Muscle of leg (tissue), 11 donors: ENCODE data around the gene ATP6V0A4. TPM values are rescaled to one million over a fixed set of nuclear protein-coding genes. Genes with fewer than 3 reads are reported as not detected.
"Not testable (repeated sequence)": the region's sequence is repeated elsewhere in the genome, so short reads cannot be mapped to it uniquely, and the experiment has no call there.

ENCODE experiments used
- DNase-seq: peaks from one replicate; pipeline ENCODE4 v3.0.0; 2013
- H3K27ac ChIP-seq: one replicate; pipeline ENCODE4 v1.5.1; 2013; ENCODE audit warnings: mild to moderate bottlenecking, low read length, control low read depth
- H3K27me3 ChIP-seq: one replicate; pipeline ENCODE4 v1.6.1; 2013; ENCODE audit warnings: low read length; ENCODE audit not compliant: control insufficient read depth, insufficient read depth
- H3K36me3 ChIP-seq: one replicate; pipeline ENCODE4 v1.6.1; 2013; ENCODE audit warnings: low read length; ENCODE audit not compliant: control insufficient read depth, insufficient read depth
- H3K4me1 ChIP-seq: one replicate; pipeline ENCODE4 v1.6.1; 2013; ENCODE audit warnings: low read length; ENCODE audit not compliant: control insufficient read depth, insufficient read depth
- H3K4me3 ChIP-seq: one replicate; pipeline ENCODE4 v1.5.1; 2013; ENCODE audit warnings: low read length, control low read depth
- H3K9me3 ChIP-seq: replicated peaks from 2 replicates; pipeline ENCODE4 v1.6.1; 2013; ENCODE audit warnings: low read depth, low read length; ENCODE audit not compliant: control insufficient read depth
- whole genome bisulfite sequencing: methylation state at CpG from one replicate; pipeline ENCODE4 v1.1.5; 2013; ENCODE audit warnings: missing lambda C conversion rate; ENCODE audit not compliant: insufficient coverage; 5-methylcytosine and 5-hydroxymethylcytosine counted together
- polyA plus RNA-seq, 8 donors: library from polyadenylated mRNA; unstranded; fragments of 120-200 nt; gene quantifications; one replicate each; pipeline versions ENCODE4 v1.2.1 to v1.2.3, GENCODE V29; 2013; ENCODE audit warnings: inconsistent platforms in 1 of 8, low replicate concordance in 1 of 8; ENCODE audit not compliant: insufficient read length in 8 of 8, insufficient read depth in 1 of 8
- total RNA-seq: library from RNA; stranded (reverse); fragments of 120-200 nt; gene quantifications from one replicate; pipeline ENCODE4 v1.2.4, GENCODE V29; 2013

ATP6V0A4 gene
- total and polyA plus RNA-seq, 9 donors, result 0.04 to 0.18 (median 0.10) TPM; not detected in 1

- H3K27me3 ChIP-seq, result no peaks in the 10 kb centered on the region
These were observed 106.8 kb downstream of the ATP6V0A4 start for GRCh38 chr7:138691178-138691577.

GRCh38 chr7:138690495-138690894 is 107.5 kb downstream of the ATP6V0A4 start:
- WGBS, result 100% methylated on average over 1 of the region's 2 CpGs
- Histone ChIP-seq H3K36me3 (no peaks in the 10 kb centered on the region), H3K27me3 (no peaks in the 10 kb centered on the region), H3K9me3 (no peaks in the 10 kb centered on the region), H3K27ac (no peak overlapping the region), H3K4me1 (no peaks in the 10 kb centered on the region), H3K4me3 (no peak overlapping the region)
- DNase-seq, result no peak

More at GRCh38 chr7:138691178-138691577, 106.8 kb downstream of the ATP6V0A4 start:
- WGBS, result 90% methylated on average over 2 of the region's 5 CpGs
- Histone ChIP-seq H3K4me3 (no peak overlapping the region), H3K36me3 (no peaks in the 10 kb centered on the region), H3K9me3 (no peaks in the 10 kb centered on the region), H3K27ac (no peak overlapping the region), H3K4me1 (no peaks in the 10 kb centered on the region)
- no peak for DNase-seq

GRCh38 chr7:138688037-138688436 is 110.0 kb downstream of the ATP6V0A4 start:
- not testable (repeated sequence) for DNase-seq, H3K27ac ChIP-seq, H3K4me1 ChIP-seq, H3K36me3 ChIP-seq, H3K9me3 ChIP-seq, H3K4me3 ChIP-seq, H3K27me3 ChIP-seq
- no CpG with 5 or more reads among the region's 6 CpGs for WGBS

- Histone ChIP-seq H3K4me1 (no peaks in the 10 kb centered on the region), H3K4me3 (no peak overlapping the region), H3K9me3 (no peaks in the 10 kb centered on the region), H3K36me3 (no peaks in the 10 kb centered on the region), H3K27ac (no peak overlapping the region), H3K27me3 (no peaks in the 10 kb centered on the region)
- DNase-seq, result no peak
- no CpG with 5 or more reads among the region's 3 CpGs for WGBS
These were observed 113.7 kb downstream of the ATP6V0A4 start for GRCh38 chr7:138684340-138684739.

GRCh38 chr7:138679793-138680192 is 118.2 kb downstream of the ATP6V0A4 start:
- Histone ChIP-seq H3K9me3 (no peaks in the 10 kb centered on the region), H3K27me3 (no peaks in the 10 kb centered on the region), H3K27ac (no peak overlapping the region), H3K4me1 (no peaks in the 10 kb centered on the region), H3K36me3 (no peaks in the 10 kb centered on the region), H3K4me3 (no peak overlapping the region)
- 65% methylated on average over 4 of the region's 5 CpGs for WGBS
- no peak for DNase-seq

- H3K27me3 ChIP-seq, result peaks cover 2% of the 10 kb centered on the region
- H3K4me1 ChIP-seq, result no peaks in the 10 kb centered on the region
These were observed 127.4 kb downstream of the ATP6V0A4 start for GRCh38 chr7:138670594-138670993.

GRCh38 chr7:138669364-138669763 is 128.6 kb downstream of the ATP6V0A4 start:
- 80% methylated on average over 2 of the region's 4 CpGs for WGBS
- no peaks in the 10 kb centered on the region for H3K9me3 ChIP-seq
- H3K4me1 ChIP-seq, result no peaks in the 10 kb centered on the region
- peaks cover 2% of the 10 kb centered on the region for H3K27me3 ChIP-seq
- no peak overlapping the region for H3K27ac ChIP-seq
- H3K4me3 ChIP-seq, result no peak overlapping the region
- DNase-seq, result no peak
- no peaks in the 10 kb centered on the region for H3K36me3 ChIP-seq

More at GRCh38 chr7:138670594-138670993, 127.4 kb downstream of the ATP6V0A4 start:
- H3K36me3 ChIP-seq, result no peaks in the 10 kb centered on the region
- no peak overlapping the region for H3K4me3 ChIP-seq
- no peaks in the 10 kb centered on the region for H3K9me3 ChIP-seq
- no peak overlapping the region for H3K27ac ChIP-seq
- DNase-seq, result no peak

GRCh38 chr7:138668946-138669345 is 129.1 kb downstream of the ATP6V0A4 start:
- Histone ChIP-seq H3K27ac (no peak overlapping the region), H3K36me3 (no peaks in the 10 kb centered on the region), H3K27me3 (peaks cover 4% of the 10 kb centered on the region), H3K4me1 (no peaks in the 10 kb centered on the region), H3K9me3 (no peaks in the 10 kb centered on the region), H3K4me3 (no peak overlapping the region)
- WGBS, result 79% methylated on average over 3 of the region's 3 CpGs
- DNase-seq, result no peak

- no peaks in the 10 kb centered on the region for H3K4me1 ChIP-seq
- H3K27ac ChIP-seq, result no peak overlapping the region
- WGBS, result no CpG with 5 or more reads among the region's 2 CpGs
- H3K9me3 ChIP-seq, result no peaks in the 10 kb centered on the region
- no peak for DNase-seq
- no peak overlapping the region for H3K4me3 ChIP-seq
- no peaks in the 10 kb centered on the region for H3K36me3 ChIP-seq
- peaks cover 4% of the 10 kb centered on the region for H3K27me3 ChIP-seq
These were observed 129.8 kb downstream of the ATP6V0A4 start for GRCh38 chr7:138668229-138668596.

- DNase-seq, result no peak
- Histone ChIP-seq H3K4me3 (no peak overlapping the region), H3K9me3 (no peaks in the 10 kb centered on the region), H3K4me1 (no peaks in the 10 kb centered on the region), H3K27me3 (peaks cover 4% of the 10 kb centered on the region), H3K27ac (no peak overlapping the region), H3K36me3 (no peaks in the 10 kb centered on the region)
- 72% methylated on average over 2 of the region's 6 CpGs for WGBS
These were observed 130.3 kb downstream of the ATP6V0A4 start for GRCh38 chr7:138667535-138668228.

GRCh38 chr7:138666385-138666784 is 131.6 kb downstream of the ATP6V0A4 start:
- no peaks in the 10 kb centered on the region for H3K36me3 ChIP-seq
- DNase-seq, result no peak
- no peaks in the 10 kb centered on the region for H3K9me3 ChIP-seq
- no peaks in the 10 kb centered on the region for H3K4me1 ChIP-seq
- peaks cover 4% of the 10 kb centered on the region for H3K27me3 ChIP-seq
- 17% methylated on average over 2 of the region's 2 CpGs for WGBS
- H3K27ac ChIP-seq, result no peak overlapping the region
- H3K4me3 ChIP-seq, result no peak overlapping the region
